Gastroesophageal sphincter (tissue), 3 donors: ENCODE measurements around the gene MORC2.

Source experiments
- CTCF ChIP-seq, 4 experiments: fragments of 200-600 bp in 2 of 4; fragments of 450-650 bp in 2 of 4; sonication (generic) in 1 of 4; IDR thresholded peaks; one replicate each; pipeline ENCODE4 v1.5.1; 2017 to 2019; ENCODE audit warnings: antibody characterized with exemption in 4 of 4, mild to moderate bottlenecking in 2 of 4, moderate library complexity in 2 of 4
- EP300 ChIP-seq: sonication (generic); formaldehyde crosslinking; IDR thresholded peaks from one replicate; pipeline ENCODE4 v1.6.1; 2017; ENCODE audit warnings: antibody characterized with exemption, mild to moderate bottlenecking
- POLR2A ChIP-seq, 2 donors: fragments of 450-650 bp; IDR thresholded peaks; one replicate each; pipeline ENCODE4 v1.6.1; 2017; ENCODE audit warnings: antibody characterized with exemption in 2 of 2, mild to moderate bottlenecking in 2 of 2, moderate library complexity in 1 of 2
- POLR2AphosphoS5 ChIP-seq: sonication (generic); formaldehyde crosslinking; IDR thresholded peaks from one replicate; pipeline ENCODE4 v1.6.1; 2017; ENCODE audit warnings: antibody characterized with exemption

GRCh38 chr22:30985561-30986208, 17.1 kb upstream of the MORC2 start:
- TF ChIP-seq CTCF (IDR thresholded peaks at IDR 0.05) (no peak), POLR2A (IDR thresholded peaks at IDR 0.05) (no peak), EP300 (no peak), POLR2AphosphoS5 (no peak)
